B cell (primary cell): ENCODE data around the gene ERC2. TPM values are rescaled to one million over a fixed set of nuclear protein-coding genes. Genes with fewer than 3 reads are reported as not detected.

Experiments used
- ATAC-seq: fragments of 200-7000 bp; cut with Tn5 transposase; one replicate; pipeline ENCODE4 v1.10.0; 2021; ENCODE audit warnings: low read depth, mild to moderate bottlenecking, moderate number of reproducible peaks, moderate library complexity
- CTCF ChIA-PET: fragments of 350-600 bp; sonication (Branson Sonifier 250); formaldehyde crosslinking; loops from one replicate; lab custom pipeline; 2021; ENCODE audit warnings: antibody characterized with exemption, inconsistent platforms; lab: Charles Lee
- POLR2A ChIA-PET: fragments of 350-600 bp; sonication (Branson Sonifier 250); formaldehyde crosslinking; loops from one replicate; lab custom pipeline; 2021; ENCODE audit warnings: antibody characterized with exemption; lab: Charles Lee
- DNase-seq: peaks from one replicate; pipeline ENCODE4 v3.0.0; 2013
- H2AFZ ChIP-seq: 2 replicates; pipeline ENCODE4 v1.6.1; 2012; ENCODE audit warnings: mild to moderate bottlenecking, low read depth, low read length; ENCODE audit not compliant: insufficient read depth, poor library complexity, severe bottlenecking
- H3K27ac ChIP-seq, 2 donors: 1 replicate in 1 of 2; 2 replicates in 1 of 2; pipeline ENCODE4 v1.5.1; 2012 to 2013; ENCODE audit warnings: low read length in 2 of 2, mild to moderate bottlenecking in 2 of 2, moderate library complexity in 1 of 2
- H3K27me3 ChIP-seq, 4 experiments: fragments of 200-600 bp in 1 of 4; sonication (generic) in 1 of 4; replicated peaks in 1 of 4; 1 replicate in 2 of 4; 2 replicates in 2 of 4; pipeline versions ENCODE4 v1.6.1 to v1.7.0; 2013 to 2016; ENCODE audit warnings: low read length in 3 of 4, mild to moderate bottlenecking in 2 of 4, mixed read lengths in 1 of 4, moderate library complexity in 1 of 4; ENCODE audit not compliant: insufficient read depth in 4 of 4, control insufficient read depth in 3 of 4; ENCODE audit errors: control extremely low read depth in 1 of 4
- H3K36me3 ChIP-seq, 2 experiments: replicated peaks in 1 of 2; 1 replicate in 1 of 2; 2 replicates in 1 of 2; pipeline versions ENCODE4 v1.6.1 to v1.7.1; 2013; ENCODE audit warnings: low read length in 1 of 2; ENCODE audit not compliant: insufficient read depth in 2 of 2, control insufficient read depth in 1 of 2; ENCODE audit errors: control extremely low read depth in 1 of 2, extremely low read depth in 1 of 2
- H3K4me1 ChIP-seq, 2 donors: fragments of 200-600 bp in 1 of 2; sonication (generic) in 1 of 2; 1 replicate in 1 of 2; 2 replicates in 1 of 2; pipeline versions ENCODE4 v1.5.1 to v1.6.1; 2013 to 2017; ENCODE audit warnings: low read length in 2 of 2; ENCODE audit not compliant: control insufficient read depth in 2 of 2, insufficient read depth in 2 of 2
- H3K4me2 ChIP-seq: replicated peaks from 2 replicates; pipeline ENCODE3; 2012; ENCODE audit warnings: mild to moderate bottlenecking, low read depth, low read length; ENCODE audit not compliant: poor library complexity, severe bottlenecking
- H3K4me3 ChIP-seq, 5 experiments: fragments of 200-600 bp in 1 of 5; sonication (generic) in 1 of 5; 1 replicate in 3 of 5; 2 replicates in 2 of 5; pipeline versions ENCODE4 v1.5.1 to v1.7.0; 2011 to 2016; ENCODE audit warnings: low read length in 4 of 5, mild to moderate bottlenecking in 4 of 5, low read depth in 2 of 5, control low read depth in 1 of 5, moderate library complexity in 1 of 5; ENCODE audit not compliant: insufficient read depth in 1 of 5; ENCODE audit errors: control extremely low read depth in 1 of 5, extremely low read depth in 1 of 5
- H3K79me2 ChIP-seq: fragments of 200-600 bp; sonication (generic); one replicate; pipeline ENCODE4 v1.6.0; 2016; ENCODE audit warnings: low read length; ENCODE audit not compliant: control insufficient read depth, insufficient read depth
- H3K9ac ChIP-seq: fragments of 200-600 bp; sonication (generic); 2 replicates; pipeline ENCODE4 v1.6.1; 2017; ENCODE audit warnings: mild to moderate bottlenecking, low read length, moderate library complexity
- H3K9me3 ChIP-seq, 3 donors: one replicate each; pipeline versions ENCODE4 v1.6.1 to v1.7.1; 2013; ENCODE audit warnings: low read length in 2 of 3; ENCODE audit not compliant: control insufficient read depth in 2 of 3, insufficient read depth in 1 of 3; ENCODE audit errors: control extremely low read depth in 1 of 3
- H4K20me1 ChIP-seq: 2 replicates; pipeline ENCODE4 v1.6.0; 2012; ENCODE audit warnings: mild to moderate bottlenecking, low read length; ENCODE audit not compliant: insufficient read depth, control insufficient read depth, poor library complexity, severe bottlenecking
- H3K27ac Mint-ChIP-seq: one replicate; pipeline ENCODE4 v1.8.0; 2021; ENCODE audit warnings: mixed read lengths
- H3K27me3 Mint-ChIP-seq: one replicate; pipeline ENCODE4 v1.8.0; 2021; ENCODE audit warnings: mixed read lengths
- H3K4me1 Mint-ChIP-seq: one replicate; pipeline ENCODE4 v1.8.0; 2021; ENCODE audit warnings: mixed read lengths
- H3K4me3 Mint-ChIP-seq: one replicate; pipeline ENCODE4 v1.8.0; 2021; ENCODE audit warnings: mixed read lengths
- H3K9me3 Mint-ChIP-seq: one replicate; pipeline ENCODE4 v1.8.0; 2022; ENCODE audit warnings: mixed read lengths; ENCODE audit not compliant: insufficient read depth
- EZH2 ChIP-seq: IDR thresholded peaks from 2 replicates; pipeline ENCODE4 v1.6.1; 2012; ENCODE audit warnings: borderline replicate concordance, low read depth, mild to moderate bottlenecking, moderate library complexity, low read length; ENCODE audit not compliant: insufficient read depth, poor library complexity, severe bottlenecking
- WGBS: methylation state at CpG from one replicate; pipeline ENCODE4 v1.1.5; 2013; ENCODE audit warnings: missing lambda C conversion rate; ENCODE audit not compliant: insufficient coverage; 5-methylcytosine and 5-hydroxymethylcytosine counted together
- intact Hi-C: fragments of 100-400 bp; cut with micrococcal nuclease; formaldehyde crosslinking; loops from one replicate; pipeline ENCODE4 v1.10.0; 2022
- polyA plus RNA-seq: library from polyadenylated mRNA; depleted of rRNA; stranded (reverse); fragments of >200 nt; gene quantifications from 2 replicates; pipeline ENCODE4 v1.2.3, GENCODE V29; 2012
- total RNA-seq, 2 donors: library from RNA; stranded (reverse); fragments of 120-200 nt in 1 of 2; gene quantifications; 1 replicate in 1 of 2; 2 replicates in 1 of 2; pipeline versions ENCODE4 v1.2.3 to v1.2.4, GENCODE V29; 2013 to 2022
- TF ChIP-seq, protein P1 (sequence below): fragments of 200-600 bp; IDR thresholded peaks from one replicate; pipeline ENCODE4 v1.8.0; 2022; ENCODE audit warnings: antibody characterized with exemption, mild to moderate bottlenecking

Gene ERC2
- total and polyA plus RNA-seq, 2 donors (not counting 1 experiment from before 2014, with no cell fraction given), result not detected

GRCh38 chr3:56188201-56188600 lies 280.1 kb downstream of the ERC2 start:
- ATAC-seq, result no peak
- Histone ChIP-seq H3K79me2 (no peaks in the 10 kb centered on the region), H3K27me3 (peaks cover 0 to 3% (median 1%) of the 10 kb centered on the region in 4 experiments), H3K4me1 (no peaks in the 10 kb centered on the region), H3K27ac (no peak overlapping the region), H3K36me3 (no peaks in the 10 kb centered on the region), H3K4me2 (no peak overlapping the region), H2AFZ (no peak overlapping the region), H4K20me1 (no peaks in the 10 kb centered on the region), H3K4me3 (no peak overlapping the region), H3K9me3 (peaks cover 0 to 3% (median 0%) of the 10 kb centered on the region in 3 donors), H3K9ac (no peak overlapping the region)
- no peak for TF ChIP-seq EZH2
- TF ChIP-seq, protein P1, sequence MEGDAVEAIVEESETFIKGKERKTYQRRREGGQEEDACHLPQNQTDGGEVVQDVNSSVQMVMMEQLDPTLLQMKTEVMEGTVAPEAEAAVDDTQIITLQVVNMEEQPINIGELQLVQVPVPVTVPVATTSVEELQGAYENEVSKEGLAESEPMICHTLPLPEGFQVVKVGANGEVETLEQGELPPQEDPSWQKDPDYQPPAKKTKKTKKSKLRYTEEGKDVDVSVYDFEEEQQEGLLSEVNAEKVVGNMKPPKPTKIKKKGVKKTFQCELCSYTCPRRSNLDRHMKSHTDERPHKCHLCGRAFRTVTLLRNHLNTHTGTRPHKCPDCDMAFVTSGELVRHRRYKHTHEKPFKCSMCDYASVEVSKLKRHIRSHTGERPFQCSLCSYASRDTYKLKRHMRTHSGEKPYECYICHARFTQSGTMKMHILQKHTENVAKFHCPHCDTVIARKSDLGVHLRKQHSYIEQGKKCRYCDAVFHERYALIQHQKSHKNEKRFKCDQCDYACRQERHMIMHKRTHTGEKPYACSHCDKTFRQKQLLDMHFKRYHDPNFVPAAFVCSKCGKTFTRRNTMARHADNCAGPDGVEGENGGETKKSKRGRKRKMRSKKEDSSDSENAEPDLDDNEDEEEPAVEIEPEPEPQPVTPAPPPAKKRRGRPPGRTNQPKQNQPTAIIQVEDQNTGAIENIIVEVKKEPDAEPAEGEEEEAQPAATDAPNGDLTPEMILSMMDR, result no peak
- Mint-ChIP-seq H3K27me3 (peaks cover 9% of the 10 kb centered on the region), H3K27ac (no peak overlapping the region), H3K9me3 (no peaks in the 10 kb centered on the region), H3K4me3 (no peak overlapping the region), H3K4me1 (no peaks in the 10 kb centered on the region)
- CTCF ChIA-PET, result no interaction called here
- DNase-seq, result no peak
- POLR2A ChIA-PET, result no interaction called here
- intact Hi-C loops, result no loop called here
- WGBS, result 86% methylated on average over 7 of the region's 9 CpGs

- Mint-ChIP-seq H3K9me3 (no peaks in the 10 kb centered on the region), H3K4me1 (no peaks in the 10 kb centered on the region), H3K4me3 (no peak overlapping the region), H3K27me3 (peaks cover 9% of the 10 kb centered on the region), H3K27ac (no peak overlapping the region)
- no peak for DNase-seq
- Histone ChIP-seq H3K27me3 (peaks cover 0 to 3% (median 1%) of the 10 kb centered on the region in 4 experiments), H3K9me3 (peaks cover 0 to 3% (median 0%) of the 10 kb centered on the region in 3 donors), H4K20me1 (no peaks in the 10 kb centered on the region), H2AFZ (no peak overlapping the region), H3K4me3 (no peak overlapping the region), H3K4me1 (no peaks in the 10 kb centered on the region), H3K27ac (no peak overlapping the region), H3K9ac (no peak overlapping the region), H3K79me2 (no peaks in the 10 kb centered on the region), H3K4me2 (no peak overlapping the region), H3K36me3 (no peaks in the 10 kb centered on the region)
- no peak for ATAC-seq
- TF ChIP-seq, protein P1, result no peak
- no peak for TF ChIP-seq EZH2
- intact Hi-C loops, result no loop called here
- POLR2A ChIA-PET, result no interaction called here
- CTCF ChIA-PET, result no interaction called here
- WGBS, result 67% methylated on average over 1 of the region's 2 CpGs
Measured at GRCh38 chr3:56187051-56187450, 281.2 kb downstream of the ERC2 start.
